ENCODE results near the gene TLX2.

Gene TLX2

GRCh38 chr2:74530239-74531187, 16.3 kb downstream of the TLX2 start:
- peak in 36 of 58 donors; percentile 4 to 66 (median 41) for DNase-seq

- no peak for DNase-seq
Observed at GRCh38 chr2:74531666-74532065, 17.4 kb downstream of the TLX2 start.

- peak in 1 of 58 donors; percentile 27 for DNase-seq
Observed at GRCh38 chr2:74532222-74532621, 18.0 kb downstream of the TLX2 start.

DNA sequence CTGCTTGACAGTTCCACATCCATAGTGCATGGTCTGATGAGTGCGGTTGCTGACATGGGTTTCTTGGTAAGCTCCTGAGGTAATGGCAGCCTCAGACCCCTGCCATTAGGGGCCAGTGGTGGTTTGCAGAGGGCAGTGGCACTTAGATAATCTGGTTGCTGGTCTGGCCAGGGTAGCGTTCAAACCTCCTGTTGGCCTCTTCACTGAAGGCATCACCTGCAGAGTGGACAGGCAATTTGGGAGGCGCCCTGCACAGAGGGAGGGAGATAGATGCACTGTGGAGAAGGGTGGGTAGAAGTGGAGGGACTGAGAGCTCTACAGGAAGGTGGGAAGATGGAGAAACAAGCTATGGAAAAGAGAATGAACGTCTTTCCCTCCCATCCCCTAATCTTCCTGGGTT, 19.2 kb downstream of the TLX2 start:
- DNase-seq, result no peak

GRCh38 chr2:74534411-74534810, 20.2 kb downstream of the TLX2 start:
- DNase-seq, result no peak

GRCh38 chr2:74535440-74535965, 21.3 kb downstream of the TLX2 start:
- no peak for DNase-seq

DNA sequence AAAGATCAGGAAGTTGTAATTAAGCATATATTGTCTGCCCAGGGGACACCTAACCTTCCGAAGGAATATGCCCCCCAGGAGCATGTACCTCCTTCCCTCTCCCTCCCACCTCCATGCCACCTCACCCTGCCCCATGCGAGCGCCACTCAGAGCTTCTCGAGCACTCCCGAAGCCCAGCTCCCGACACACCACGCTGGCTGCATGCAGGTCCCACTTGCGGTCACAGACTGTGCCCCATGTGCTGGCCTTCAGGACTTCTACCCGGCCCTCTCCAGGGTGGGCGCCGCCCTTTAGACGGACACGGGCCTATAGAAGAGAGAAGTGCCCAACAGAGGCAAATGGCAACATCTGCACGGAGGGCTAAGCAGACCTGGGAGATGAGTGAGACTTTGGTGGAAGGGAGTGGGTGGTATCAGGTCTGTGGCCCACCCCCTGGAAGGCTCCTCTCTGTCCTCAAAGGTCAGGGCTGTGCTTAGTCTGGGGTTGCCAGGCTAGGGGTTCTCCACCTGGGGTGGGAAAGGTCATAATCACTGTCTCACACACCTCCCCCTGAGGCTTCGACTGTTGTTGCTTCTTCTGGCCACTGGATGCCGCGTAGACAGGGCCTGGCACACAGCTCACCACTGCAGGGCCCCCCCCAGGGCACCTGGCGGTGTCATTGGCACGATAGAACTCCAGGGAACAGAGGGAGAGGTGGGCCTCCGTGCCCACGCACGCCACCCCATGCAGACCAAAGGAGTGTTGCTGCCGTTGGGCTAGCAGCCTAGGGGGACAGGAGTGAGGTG, 22.1 kb downstream of the TLX2 start:
- DNase-seq, result no peak

DNA sequence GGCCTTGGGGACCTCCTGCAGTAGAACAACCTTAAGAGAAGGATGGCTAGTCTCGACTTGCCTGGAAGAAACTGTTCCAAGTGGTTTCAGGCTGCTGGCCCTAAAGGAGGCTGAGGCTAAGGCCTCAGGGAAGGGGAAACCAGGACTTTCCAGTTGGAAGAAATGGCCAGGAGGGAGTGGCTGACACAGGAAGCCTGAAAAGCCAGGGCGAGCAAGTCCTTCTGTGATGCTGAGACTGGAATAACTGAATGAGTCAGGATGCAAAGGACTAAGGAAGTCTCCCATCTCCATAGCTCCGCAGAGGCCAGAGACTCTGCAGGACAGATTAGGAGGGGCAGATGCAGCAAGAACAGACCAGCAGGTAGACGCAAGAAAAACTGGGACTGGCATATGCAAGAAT, 22.9 kb downstream of the TLX2 start:
- no peak for DNase-seq

- DNase-seq, result no peak
Observed at GRCh38 chr2:74538881-74539339, 24.7 kb downstream of the TLX2 start.

DNA sequence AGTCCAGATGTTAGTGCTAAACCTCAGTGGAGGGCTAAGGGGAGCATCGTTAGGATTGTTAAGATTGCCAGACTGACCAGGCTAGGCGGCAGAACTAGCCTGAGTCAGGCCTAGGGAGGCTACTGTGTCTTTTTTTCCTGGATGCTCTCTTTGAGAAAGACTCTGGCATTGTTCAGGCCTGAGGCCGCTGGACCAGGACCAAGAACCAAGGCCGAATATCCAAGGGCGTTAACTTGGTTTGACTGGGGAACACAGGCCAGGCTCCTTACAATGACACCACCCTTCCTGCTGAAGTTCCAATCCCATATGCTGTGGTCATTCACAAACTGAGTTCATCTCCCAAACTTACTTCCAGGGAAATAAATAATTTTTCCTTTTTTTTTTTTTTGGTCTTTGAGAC, 26.0 kb downstream of the TLX2 start:
- no peak for DNase-seq

DNA sequence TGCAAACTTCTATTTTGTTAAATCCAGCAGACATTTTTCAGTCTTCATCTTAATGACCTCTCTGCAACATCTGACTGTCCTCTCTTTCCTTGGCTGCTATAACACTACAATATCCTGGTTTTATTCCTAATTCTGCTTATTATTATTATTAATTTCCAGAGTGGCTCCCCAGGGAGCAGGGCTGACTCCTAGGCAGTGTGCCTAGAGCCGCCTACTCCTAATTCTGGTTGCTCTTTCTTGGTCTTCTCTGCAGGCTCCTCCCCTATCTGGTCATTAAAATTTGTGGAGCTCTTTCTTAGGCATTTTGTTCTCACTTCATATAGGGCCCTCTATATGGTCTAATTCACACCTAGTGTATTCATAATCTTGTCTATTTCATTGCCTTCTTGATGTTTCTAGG, 28.7 kb downstream of the TLX2 start:
- no peak for DNase-seq

GRCh38 chr2:74544634-74545033, 30.4 kb downstream of the TLX2 start:
- DNase-seq, result no peak

GRCh38 chr2:74546004-74546403, 31.8 kb downstream of the TLX2 start:
- DNase-seq, result no peak

GRCh38 chr2:74548285-74548899, 34.1 kb downstream of the TLX2 start:
- DNase-seq, result no peak

DNA sequence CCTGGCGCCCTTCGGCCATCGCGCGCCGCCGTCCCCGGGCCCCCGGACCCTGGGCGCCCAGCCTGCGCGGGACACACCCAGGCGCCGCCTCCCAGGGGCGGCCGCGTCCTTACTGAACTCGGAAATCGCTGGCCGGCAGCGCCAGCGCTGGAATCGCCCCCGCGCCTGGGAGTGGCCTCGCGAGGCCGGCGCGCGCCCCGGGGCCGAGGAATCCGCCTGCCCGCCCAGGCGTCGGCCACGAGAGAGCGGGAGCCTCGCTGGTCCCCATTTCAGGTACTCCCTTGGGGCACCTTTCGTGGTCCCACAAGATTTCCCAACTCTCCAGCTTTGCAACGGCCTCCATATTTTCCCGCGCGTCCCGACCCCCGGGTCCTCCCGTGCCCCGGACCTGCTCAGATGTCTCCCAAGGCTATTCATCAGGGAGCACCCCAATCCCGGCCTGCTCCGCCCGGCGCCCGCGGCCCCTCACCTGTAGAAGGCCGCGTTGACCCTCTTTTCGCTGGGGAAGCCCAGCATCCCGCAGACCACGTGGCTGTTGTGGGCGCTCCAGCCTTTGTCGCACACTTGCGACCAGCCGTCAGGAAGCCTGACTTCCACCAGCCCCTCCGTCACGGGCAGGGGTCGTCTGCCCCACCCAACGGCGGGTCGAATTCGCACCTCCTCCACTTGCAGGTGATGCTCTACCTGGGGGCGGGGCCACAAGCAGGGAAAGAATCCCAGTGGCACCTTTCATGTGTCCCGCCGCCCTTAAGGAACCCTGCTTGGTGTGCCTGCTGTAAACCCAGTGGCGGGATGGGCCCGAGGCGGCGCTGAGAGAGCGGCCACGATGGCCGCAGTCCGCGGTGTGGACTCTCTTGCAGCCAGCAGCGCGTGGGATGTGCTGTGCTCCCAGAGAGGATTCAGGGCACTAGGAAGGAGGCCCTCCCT, 34.9 kb downstream of the TLX2 start:
- DNase-seq, result peak in 12 of 58 donors; percentile 10 to 30 (median 14)

GRCh38 chr2:74550231-74550630, 36.0 kb downstream of the TLX2 start:
- no peak for DNase-seq

DNA sequence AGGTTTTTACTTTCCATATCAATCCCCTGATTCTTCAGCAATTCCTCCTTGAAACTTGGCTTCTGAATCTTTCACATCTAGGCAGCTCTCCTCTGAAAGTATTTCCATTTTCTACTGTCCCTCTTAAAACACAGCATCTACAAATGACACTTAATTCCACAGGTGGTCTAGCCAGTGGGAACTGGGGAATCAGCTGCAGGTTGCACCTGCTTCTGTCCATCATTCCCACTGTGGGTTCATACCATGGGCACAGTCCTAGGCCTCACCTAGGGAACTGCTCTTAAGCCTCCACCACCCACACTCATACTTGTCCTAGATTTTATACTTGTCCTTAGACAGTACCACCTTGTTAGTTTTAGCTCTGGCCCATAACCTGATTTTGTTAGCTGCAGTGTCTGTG, 37.3 kb downstream of the TLX2 start:
- no peak for DNase-seq

DNA sequence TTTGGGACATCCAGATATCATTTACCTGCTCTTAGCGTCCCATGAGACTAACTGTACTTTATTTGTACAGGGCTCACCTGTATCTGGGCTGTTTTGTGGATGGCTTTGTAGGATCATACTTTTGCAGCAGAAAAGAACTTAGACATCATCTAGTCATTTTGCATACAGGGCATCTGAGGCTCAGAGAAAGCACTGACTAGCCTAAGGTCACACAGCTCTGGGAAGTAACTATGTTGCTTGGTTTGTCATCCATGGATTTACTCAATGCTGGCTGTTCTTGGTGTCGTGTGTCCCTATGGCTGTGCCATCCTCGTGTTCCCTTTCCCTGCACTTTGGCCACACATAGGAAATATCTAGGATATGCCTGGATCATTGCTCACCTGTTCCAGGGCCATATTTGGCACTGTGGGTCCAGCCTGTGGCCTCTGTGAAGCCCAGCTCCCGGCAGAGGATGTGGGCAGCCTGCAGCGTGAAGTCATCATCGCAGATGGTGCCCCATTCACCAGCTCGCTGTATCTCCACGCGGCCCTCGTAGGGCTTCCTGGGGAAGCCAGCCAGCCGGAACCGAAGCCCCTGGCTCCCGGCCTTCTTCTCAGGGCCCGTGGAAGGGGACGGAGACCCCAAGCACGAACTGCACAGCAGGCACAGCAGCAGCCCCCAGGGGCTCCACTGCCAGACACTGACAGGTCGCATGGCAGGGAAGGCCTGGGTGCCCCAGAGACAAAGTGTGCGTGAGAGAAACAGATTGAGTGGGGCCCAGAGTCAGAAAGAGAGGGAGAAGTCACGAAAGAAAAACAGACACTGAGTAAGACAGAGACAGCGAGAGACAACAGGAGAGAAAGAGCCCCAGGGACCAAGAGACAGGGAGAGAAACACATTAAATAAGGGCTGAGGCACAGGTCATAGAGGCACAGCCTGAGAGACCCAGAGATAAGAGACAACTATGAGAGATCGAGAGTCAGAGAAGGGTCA, 38.0 kb downstream of the TLX2 start:
- DNase-seq, result no peak
